ENCODE measurements around the gene MLLT6.

The MLLT6 gene

DNA sequence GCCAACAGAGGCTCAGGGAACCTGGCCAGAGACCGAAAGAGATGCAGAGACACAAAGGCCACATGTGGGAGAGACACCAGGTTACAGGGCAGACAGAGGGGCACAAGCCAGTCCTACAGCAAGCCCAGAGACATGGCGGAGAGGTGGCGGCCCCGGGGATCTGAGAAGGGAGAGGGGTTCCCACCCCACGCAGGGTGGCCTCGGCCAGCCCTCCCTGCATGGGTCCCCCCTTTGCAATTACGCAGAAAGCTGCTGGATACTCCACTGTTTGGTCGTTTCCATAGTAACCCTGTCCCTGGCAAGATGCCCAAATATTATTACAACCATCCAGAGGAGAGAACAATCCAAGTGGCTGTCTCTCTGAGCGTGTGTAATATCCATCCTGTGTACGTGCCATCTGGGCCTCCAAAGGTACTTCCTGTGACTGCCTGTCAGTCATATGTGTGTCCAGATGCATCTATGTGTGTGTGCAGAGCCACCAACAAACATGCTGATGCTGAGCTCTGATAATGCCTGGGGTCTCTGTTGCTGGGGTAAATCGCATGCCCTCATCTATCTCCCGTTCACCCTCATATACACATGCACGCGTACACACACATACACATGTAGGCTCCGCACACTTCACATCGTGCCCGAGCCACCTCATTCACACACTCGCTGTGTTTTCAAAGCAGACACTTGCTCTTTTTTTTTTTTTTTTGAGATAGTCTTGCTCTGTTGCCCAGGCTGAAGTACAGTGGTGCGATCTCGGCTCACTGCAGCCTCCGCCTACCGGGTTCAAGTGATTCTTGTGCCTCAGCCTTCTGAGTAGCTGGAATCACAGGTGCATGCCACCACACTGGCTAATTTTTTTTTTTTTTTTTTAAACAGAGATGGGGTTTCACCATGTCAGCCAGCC is 37.6 kb downstream of the MLLT6 start:
- peak; percentile 72 for DNase-seq (ENCODE audit: low spot score)

GRCh38 chr17:38743556-38744171 is 38.6 kb downstream of the MLLT6 start:
- DNase-seq (ENCODE audit: low spot score): no peak

- peak; percentile 30 for DNase-seq (ENCODE audit: low spot score)
These were observed 40.5 kb downstream of the MLLT6 start for GRCh38 chr17:38745545-38745944.

DNA sequence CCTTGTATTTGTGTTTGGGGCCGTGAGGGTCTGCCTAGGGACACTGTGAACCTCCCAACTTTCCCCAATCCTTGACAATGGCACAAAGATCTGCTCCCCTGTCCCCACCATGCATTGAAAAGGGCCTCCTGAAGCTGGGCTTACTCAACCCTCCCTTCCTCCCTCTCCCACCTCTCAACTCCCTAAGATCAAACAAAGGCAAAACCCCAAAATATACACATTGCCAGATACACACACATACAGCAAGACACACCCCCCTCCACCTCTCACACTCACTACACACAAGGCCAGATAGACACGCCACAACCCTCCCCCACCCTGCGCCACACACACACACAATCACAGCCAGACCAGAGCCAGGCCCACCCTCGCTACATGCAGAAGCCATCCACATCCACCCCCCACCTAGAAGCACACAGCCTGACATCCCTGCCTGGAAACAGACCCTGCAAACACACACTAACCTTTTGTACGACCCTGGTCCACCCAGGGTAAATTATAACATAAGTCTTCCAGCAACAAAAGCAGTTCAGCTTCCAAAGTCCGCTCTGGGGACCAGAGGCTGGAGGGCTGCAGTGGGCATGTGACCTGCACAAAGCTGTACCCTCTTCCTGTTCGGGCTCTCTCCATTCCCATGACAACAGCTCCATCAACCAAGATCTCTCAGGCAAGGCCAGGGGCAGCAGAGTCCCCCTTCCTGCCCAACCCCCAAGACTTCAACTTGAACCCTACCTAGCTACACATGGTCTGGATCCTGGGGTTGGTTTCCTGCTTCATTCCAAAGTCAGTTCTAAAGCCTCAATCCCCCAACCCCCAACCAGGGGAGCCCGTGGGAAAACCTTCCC is 41.2 kb downstream of the MLLT6 start:
- DNase-seq (ENCODE audit: low spot score): no peak

- DNase-seq (ENCODE audit: low spot score): no peak
These were observed 41.9 kb downstream of the MLLT6 start for GRCh38 chr17:38746849-38747462.

DNA sequence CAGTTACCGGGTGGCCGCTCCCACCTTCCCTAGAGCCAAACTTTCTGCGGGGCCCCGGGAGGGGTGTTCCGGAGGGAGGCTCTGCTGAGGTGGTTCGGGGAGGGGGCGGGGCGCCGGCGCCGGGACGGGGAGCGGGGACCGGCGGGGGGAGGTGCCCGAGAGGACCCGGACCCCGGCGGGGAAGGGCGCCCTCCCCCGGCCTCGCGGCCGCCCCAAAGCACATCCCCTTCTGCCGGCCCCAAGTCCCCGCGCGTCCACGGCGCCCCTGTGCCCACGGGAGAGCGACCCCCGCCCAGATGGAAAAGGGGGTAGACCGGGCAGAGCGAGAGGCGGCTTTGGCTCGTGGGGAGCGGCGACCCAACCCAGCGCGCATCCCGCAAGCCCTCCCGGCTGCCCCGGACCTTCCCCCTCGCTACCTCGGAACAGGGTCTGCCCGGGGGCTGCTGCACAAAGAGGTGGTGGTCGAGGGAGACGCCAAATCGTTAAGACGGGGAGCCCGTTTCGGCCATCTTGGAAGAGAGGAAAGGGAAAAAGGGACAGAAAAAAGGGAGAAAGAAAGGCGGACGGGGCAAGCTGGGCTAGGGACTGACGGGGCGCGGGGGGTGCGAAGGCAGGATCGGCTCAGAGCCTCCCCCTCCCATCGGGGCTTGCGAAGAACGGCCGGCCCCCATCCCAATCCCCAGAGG is 42.5 kb downstream of the MLLT6 start:
- DNase-seq (ENCODE audit: low spot score): no peak

DNA sequence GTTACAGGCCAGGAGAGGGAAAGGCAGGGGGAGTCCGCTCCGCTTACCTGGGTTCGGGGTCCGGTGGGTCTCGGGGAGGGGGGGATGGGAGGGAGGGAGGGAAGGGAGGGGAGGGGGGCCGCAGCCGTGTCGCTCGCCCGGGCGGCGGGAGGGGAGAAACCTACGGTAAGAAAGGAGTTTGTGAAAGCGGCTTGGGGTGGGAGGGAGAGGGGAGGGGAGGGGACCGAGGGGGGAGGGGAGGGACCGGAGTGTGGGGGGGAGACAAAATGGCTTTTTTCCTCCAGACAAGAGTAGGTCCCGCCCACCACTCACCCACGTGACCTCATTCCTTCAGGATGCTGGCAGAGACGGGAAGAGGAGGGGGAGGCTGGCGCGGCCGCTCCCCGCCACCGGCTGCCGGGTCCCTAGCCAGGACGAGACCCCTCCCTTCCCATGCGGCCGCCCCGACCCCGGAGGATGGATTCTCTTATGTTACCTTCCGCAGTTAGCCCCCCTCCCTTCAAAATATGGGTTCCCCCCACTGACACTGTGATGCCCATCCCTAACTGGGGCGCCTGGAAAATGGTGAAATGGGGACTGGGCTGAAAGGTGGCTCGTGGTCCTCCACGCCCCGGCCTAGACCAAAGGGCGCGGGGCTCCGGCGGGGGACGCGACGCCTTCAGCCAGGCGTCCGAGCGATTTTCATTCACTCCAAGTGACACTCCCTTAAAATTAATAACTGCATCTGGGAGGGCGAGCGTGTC is 43.2 kb downstream of the MLLT6 start, which contains the start of gene PCGF2:
Gene PCGF2, minus strand, starts transcription at position 188 of the 743 bp plus-strand sequence. CDS start 7,934 bp downstream, outside the sequence.
- DNase-seq (ENCODE audit: low spot score): peak; percentile 88

DNA sequence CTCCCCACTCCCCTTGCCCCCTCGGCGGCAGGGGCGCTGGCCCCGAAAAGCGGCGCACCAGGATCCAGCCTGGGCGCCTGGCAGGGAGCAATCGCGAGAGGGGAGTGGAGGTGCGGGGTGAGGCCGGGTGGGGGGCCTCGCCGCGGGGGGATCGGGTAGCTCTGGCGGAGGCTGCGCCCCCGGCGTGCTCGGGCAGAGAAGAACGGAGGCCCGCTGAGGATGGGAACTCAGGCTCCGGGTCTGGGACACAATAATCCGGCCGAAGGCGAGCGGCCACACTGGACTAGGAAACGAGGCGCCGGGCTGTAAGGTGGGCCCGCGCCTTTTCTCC is 43.8 kb downstream of the MLLT6 start:
- DNase-seq (ENCODE audit: low spot score): no peak

GRCh38 chr17:38749223-38750043 is 44.4 kb downstream of the MLLT6 start:
- peak; percentile 89 for DNase-seq (ENCODE audit: low spot score)

- DNase-seq (ENCODE audit: low spot score): no peak
These were observed 44.9 kb downstream of the MLLT6 start for GRCh38 chr17:38750044-38750311.

DNA sequence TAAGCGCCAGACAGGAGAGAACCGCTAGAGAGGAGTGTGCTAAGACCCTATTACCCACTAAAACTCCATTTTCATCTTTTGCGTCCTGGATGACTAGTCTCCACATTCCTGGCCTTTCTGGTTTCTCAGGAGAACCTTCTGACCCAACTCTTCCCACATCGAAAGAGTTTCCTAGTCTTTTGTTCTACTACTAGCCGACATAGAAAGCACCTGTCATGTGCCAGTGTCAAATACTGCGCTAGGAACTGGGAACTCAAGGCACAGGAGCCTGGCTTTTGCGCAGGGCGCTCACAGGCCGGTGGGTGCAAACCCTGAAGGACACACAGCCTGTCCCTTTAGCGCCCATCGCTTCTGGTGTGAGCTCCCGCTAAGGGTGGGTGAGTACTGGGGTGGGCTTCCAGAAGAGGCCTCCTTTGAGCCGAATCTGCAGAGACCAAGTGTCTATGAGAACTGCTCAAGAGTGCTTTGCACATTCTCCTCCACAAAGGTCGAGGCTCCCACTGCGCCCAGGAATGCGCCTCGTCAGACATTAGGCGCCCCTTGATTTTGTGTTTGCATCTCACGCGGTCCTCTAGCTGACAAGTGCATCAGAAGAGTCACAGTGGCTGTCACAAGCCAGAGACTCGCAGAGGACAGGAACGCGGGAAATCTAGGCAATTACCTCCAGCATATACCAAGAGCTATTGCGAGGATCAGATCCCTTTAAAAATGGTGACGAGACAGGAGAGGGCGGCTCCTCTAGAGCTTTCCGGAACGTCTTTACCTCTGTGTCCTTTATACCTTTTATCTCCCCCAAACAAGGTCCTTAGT is 45.4 kb downstream of the MLLT6 start:
- DNase-seq (ENCODE audit: low spot score): peak; percentile 37

- DNase-seq (ENCODE audit: low spot score): no peak
These were observed 46.2 kb downstream of the MLLT6 start for GRCh38 chr17:38751144-38751807.

DNA sequence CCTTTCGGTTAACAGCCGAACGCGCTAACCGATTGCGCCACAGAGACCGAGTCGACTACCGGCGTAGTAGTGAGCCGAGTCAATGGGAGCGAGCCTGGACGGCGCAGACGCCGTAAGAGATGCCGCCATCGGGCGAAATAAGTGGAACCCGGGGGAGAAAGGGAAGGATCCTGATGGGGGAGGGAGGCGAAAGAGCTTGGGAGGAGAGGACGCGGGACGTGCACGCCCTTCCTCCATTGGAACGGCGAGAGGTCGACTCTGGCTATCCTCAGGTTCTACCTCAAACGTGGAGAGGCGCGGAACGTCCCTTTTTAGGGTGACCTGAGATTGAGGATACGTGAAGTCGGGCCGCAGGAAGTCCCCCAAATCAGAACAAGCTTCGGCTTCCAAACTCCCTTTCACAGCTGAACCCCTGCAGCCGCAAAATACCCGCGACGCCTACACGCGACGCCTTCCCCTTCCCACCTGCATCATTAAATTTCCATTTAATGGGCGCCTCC is 46.8 kb downstream of the MLLT6 start:
- peak; percentile 85 for DNase-seq (ENCODE audit: low spot score)

- peak; percentile 100 for DNase-seq (ENCODE audit: low spot score)
These were observed 47.4 kb downstream of the MLLT6 start, which contains the start of gene PSMB3 for GRCh38 chr17:38752308-38753070. TSS of gene PSMB3 (plus strand) at chr17:38752741. CDS start at chr17:38752827, 86 bp downstream.

GRCh38 chr17:38753071-38753506 is 48.0 kb downstream of the MLLT6 start:
- no peak for DNase-seq (ENCODE audit: low spot score)

DNA sequence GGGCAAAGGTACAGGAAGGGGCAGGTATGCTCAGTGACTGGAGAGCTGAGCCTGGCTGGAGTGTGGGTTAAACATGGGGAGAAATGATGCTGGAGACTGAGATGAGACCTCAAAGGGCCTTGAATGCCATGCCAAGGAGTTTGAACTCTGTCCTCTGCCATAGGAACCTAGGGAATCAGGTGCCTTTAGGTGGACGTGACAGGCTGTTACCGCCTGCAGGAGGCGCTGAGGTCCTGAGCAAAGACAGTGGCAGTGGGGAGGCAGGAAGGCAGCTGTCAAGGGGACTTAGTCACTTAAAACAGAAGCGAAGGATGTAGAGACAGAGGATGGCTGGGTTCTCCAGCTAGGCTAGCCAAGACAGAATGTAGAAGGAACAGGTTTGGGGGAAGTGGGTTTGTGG is 56.5 kb downstream of the MLLT6 start:
- peak; percentile 64 for DNase-seq (ENCODE audit: low spot score)

GRCh38 chr17:38762231-38762630 is 57.2 kb downstream of the MLLT6 start:
- DNase-seq (ENCODE audit: low spot score): no peak

DNA sequence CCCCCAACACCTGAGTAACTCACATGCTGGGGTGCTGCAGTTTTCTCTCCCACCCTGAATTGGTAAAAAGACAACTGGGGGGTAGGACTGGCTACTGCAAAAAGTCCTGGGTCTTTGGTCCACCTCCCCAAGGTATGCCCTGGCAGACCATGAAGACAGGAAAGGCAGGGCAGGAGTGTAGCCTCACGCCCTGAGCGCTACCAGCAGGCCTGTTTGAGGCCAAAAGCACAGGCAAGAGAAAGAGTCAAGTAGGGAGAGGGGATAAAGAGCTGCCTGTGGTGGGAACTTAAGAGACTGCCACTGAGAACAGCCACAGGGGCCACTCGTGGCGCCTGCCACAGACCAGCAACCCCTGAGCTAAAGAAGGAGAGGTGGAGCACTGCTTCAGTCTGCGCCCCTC is 61.3 kb downstream of the MLLT6 start:
- no peak for DNase-seq (ENCODE audit: low spot score)
